Kidney epithelial cell (primary cell): Measurements from ENCODE around the gene LMBR1. TPM values are rescaled to one million over a fixed set of nuclear protein-coding genes. Genes with fewer than 3 reads are reported as not detected.
"Not testable (repeated sequence)": the region's sequence is repeated elsewhere in the genome, so short reads cannot be mapped to it uniquely, and the experiment has no call there.

Source experiments
- DNase-seq: peaks from one replicate; pipeline ENCODE4 v3.0.0-alpha.2; 2010; ENCODE audit warnings: low read depth
- H3K27me3 ChIP-seq: 2 replicates; pipeline ENCODE4 v1.6.0; 2011; ENCODE audit warnings: low read length; ENCODE audit not compliant: control insufficient read depth, insufficient read depth
- H3K36me3 ChIP-seq: 2 replicates; pipeline ENCODE4 v1.5.1; 2011; ENCODE audit warnings: low read length; ENCODE audit not compliant: control insufficient read depth, insufficient read depth
- H3K4me3 ChIP-seq: 2 replicates; pipeline ENCODE4 v1.5.1; 2011; ENCODE audit warnings: low read depth, mild to moderate bottlenecking, control low read depth, low read length
- CTCF ChIP-seq: IDR thresholded peaks from 2 replicates; pipeline ENCODE4 v1.5.1; 2011; ENCODE audit warnings: mild to moderate bottlenecking, moderate library complexity, low read length, control low read depth, inconsistent platforms; ENCODE audit not compliant: insufficient read depth, poor library complexity, severe bottlenecking
- total RNA-seq: library from RNA; depleted of rRNA; stranded (reverse); fragments of >200 nt; gene quantifications from 2 replicates; pipeline ENCODE4 v1.2.3, GENCODE V29; 2015

LMBR1 gene
- total RNA-seq, 1 donor from 2014 or later = 47.3 TPM

- Histone ChIP-seq H3K36me3 (no peaks in the 10 kb centered on the region), H3K4me3 (no peak overlapping the region), H3K27me3 (no peaks in the 10 kb centered on the region)
- DNase-seq = no peak
- TF ChIP-seq CTCF = no peak
These were observed 240.0 kb downstream of the LMBR1 start for GRCh38 chr7:156652886-156653568.

- no peak for DNase-seq
- Histone ChIP-seq H3K36me3 (no peaks in the 10 kb centered on the region), H3K27me3 (no peaks in the 10 kb centered on the region), H3K4me3 (no peak overlapping the region)
- TF ChIP-seq CTCF = no peak
These were observed 241.5 kb downstream of the LMBR1 start for GRCh38 chr7:156651474-156651873.

- Histone ChIP-seq H3K36me3 (no peaks in the 10 kb centered on the region), H3K27me3 (no peaks in the 10 kb centered on the region), H3K4me3 (no peak overlapping the region)
- DNase-seq = no peak
- TF ChIP-seq CTCF = peak; percentile 59
These were observed 242.9 kb downstream of the LMBR1 start for GRCh38 chr7:156650042-156650441.

- DNase-seq, H3K27me3 ChIP-seq, H3K4me3 ChIP-seq, H3K36me3 ChIP-seq: not testable (repeated sequence)
These were observed 245.7 kb downstream of the LMBR1 start for GRCh38 chr7:156647330-156647729.

GRCh38 chr7:156642306-156643045 is 250.5 kb downstream of the LMBR1 start:
- TF ChIP-seq CTCF = no peak
- no peak overlapping the region for H3K4me3 ChIP-seq
- no peaks in the 10 kb centered on the region for H3K27me3 ChIP-seq
- H3K36me3 ChIP-seq = no peaks in the 10 kb centered on the region
- no peak for DNase-seq

- H3K36me3 ChIP-seq = no peaks in the 10 kb centered on the region
- peak overlapping the region; percentile 77 for H3K4me3 ChIP-seq
- H3K27me3 ChIP-seq = no peaks in the 10 kb centered on the region
- no peak for TF ChIP-seq CTCF
- DNase-seq = no peak
These were observed 252.0 kb downstream of the LMBR1 start for GRCh38 chr7:156640949-156641485.
